Esophagus muscularis mucosa (tissue), 4 donors: ENCODE data around the gene ZNF493. TPM values are rescaled to one million over a fixed set of nuclear protein-coding genes. Genes with fewer than 3 reads are reported as not detected.

Source experiments
- DNase-seq: peaks from one replicate; pipeline ENCODE4 v3.0.0-alpha.2; 2017; ENCODE audit errors: extremely low spot score
- H3K27ac ChIP-seq, 4 donors: fragments of 200-600 bp; sonication (generic); replicated peaks in 1 of 4; 1 replicate in 3 of 4; 2 replicates in 1 of 4; pipeline ENCODE4 v1.5.1; 2016 to 2019; ENCODE audit warnings: mild to moderate bottlenecking in 1 of 4
- H3K27me3 ChIP-seq, 4 donors: fragments of 200-600 bp; sonication (generic); one replicate each; pipeline versions ENCODE4 v1.5.1 to v1.6.0; 2016 to 2019
- H3K36me3 ChIP-seq, 4 donors: fragments of 200-600 bp; sonication (generic); one replicate each; pipeline ENCODE4 v1.5.1; 2016 to 2019
- H3K4me1 ChIP-seq, 4 donors: fragments of 200-600 bp; sonication (generic); one replicate each; pipeline ENCODE4 v1.5.1; 2016 to 2019
- H3K4me3 ChIP-seq, 4 donors: fragments of 200-600 bp; sonication (generic); 1 replicate in 2 of 4; 2 replicates in 2 of 4; pipeline ENCODE4 v1.5.1; 2016 to 2019; ENCODE audit warnings: mild to moderate bottlenecking in 4 of 4, moderate library complexity in 1 of 4
- H3K9me3 ChIP-seq, 4 donors: fragments of 200-600 bp; sonication (generic); 1 replicate in 3 of 4; 2 replicates in 1 of 4; pipeline ENCODE4 v1.5.1; 2016 to 2019
- EP300 ChIP-seq: sonication (generic); formaldehyde crosslinking; IDR thresholded peaks from one replicate; pipeline ENCODE4 v1.6.1; 2017; ENCODE audit warnings: antibody characterized with exemption
- POLR2A ChIP-seq: fragments of 450-650 bp; IDR thresholded peaks from one replicate; pipeline ENCODE4 v1.6.1; 2017; ENCODE audit warnings: antibody characterized with exemption, moderate library complexity, mild to moderate bottlenecking, low read depth
- POLR2AphosphoS5 ChIP-seq, 2 donors: sonication (generic); formaldehyde crosslinking; IDR thresholded peaks; one replicate each; pipeline ENCODE4 v1.6.1; 2017; ENCODE audit warnings: antibody characterized with exemption in 2 of 2
- WGBS: methylation state at CpG from one replicate; pipeline ENCODE4 v1.1.5; 2018; 5-methylcytosine and 5-hydroxymethylcytosine counted together
- intact Hi-C: fragments of 100-400 bp; cut with DNase I; formaldehyde crosslinking; loops from one replicate; pipeline ENCODE4 v1.15.1; 2023
- total RNA-seq, 4 donors: library from RNA; depleted of rRNA; stranded (reverse); fragments of >200 nt; gene quantifications; one replicate each; pipeline versions ENCODE4 v1.1.0 to v1.2.1, GENCODE V29; 2016
- TF ChIP-seq, protein P1 (sequence below), 3 experiments: fragments of 200-600 bp in 2 of 3; fragments of 450-650 bp in 1 of 3; sonication (generic) in 2 of 3; IDR thresholded peaks; one replicate each; pipeline ENCODE4 v1.5.1; 2017 to 2019; ENCODE audit warnings: antibody characterized with exemption in 3 of 3, mild to moderate bottlenecking in 2 of 3, moderate library complexity in 1 of 3

Gene ZNF493
- total RNA-seq, 4 donors from 2014 or later = 12.1 to 29.1 (median 19.1) TPM

- H3K27ac ChIP-seq = no peak overlapping the region
- intact Hi-C loops = no loop called here
- H3K4me1 ChIP-seq = no peaks in the 10 kb centered on the region
- DNase-seq = no peak
- peaks cover 0 to 20% (median 0%) of the 10 kb centered on the region in 4 donors for H3K9me3 ChIP-seq
- TF ChIP-seq, protein P1, sequence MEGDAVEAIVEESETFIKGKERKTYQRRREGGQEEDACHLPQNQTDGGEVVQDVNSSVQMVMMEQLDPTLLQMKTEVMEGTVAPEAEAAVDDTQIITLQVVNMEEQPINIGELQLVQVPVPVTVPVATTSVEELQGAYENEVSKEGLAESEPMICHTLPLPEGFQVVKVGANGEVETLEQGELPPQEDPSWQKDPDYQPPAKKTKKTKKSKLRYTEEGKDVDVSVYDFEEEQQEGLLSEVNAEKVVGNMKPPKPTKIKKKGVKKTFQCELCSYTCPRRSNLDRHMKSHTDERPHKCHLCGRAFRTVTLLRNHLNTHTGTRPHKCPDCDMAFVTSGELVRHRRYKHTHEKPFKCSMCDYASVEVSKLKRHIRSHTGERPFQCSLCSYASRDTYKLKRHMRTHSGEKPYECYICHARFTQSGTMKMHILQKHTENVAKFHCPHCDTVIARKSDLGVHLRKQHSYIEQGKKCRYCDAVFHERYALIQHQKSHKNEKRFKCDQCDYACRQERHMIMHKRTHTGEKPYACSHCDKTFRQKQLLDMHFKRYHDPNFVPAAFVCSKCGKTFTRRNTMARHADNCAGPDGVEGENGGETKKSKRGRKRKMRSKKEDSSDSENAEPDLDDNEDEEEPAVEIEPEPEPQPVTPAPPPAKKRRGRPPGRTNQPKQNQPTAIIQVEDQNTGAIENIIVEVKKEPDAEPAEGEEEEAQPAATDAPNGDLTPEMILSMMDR (IDR thresholded peaks at IDR 0.05) = no peak
- TF ChIP-seq POLR2AphosphoS5 (IDR thresholded peaks at IDR 0.05) = no peak
- TF ChIP-seq EP300 = no peak
- TF ChIP-seq POLR2A = no peak
- H3K36me3 ChIP-seq = no peaks in the 10 kb centered on the region
- 91% methylated on average over 6 of the region's 8 CpGs for WGBS
- H3K4me3 ChIP-seq = no peak overlapping the region
- H3K27me3 ChIP-seq = no peaks in the 10 kb centered on the region
Observed at GRCh38 chr19:21434516-21434915, 37.6 kb downstream of the ZNF493 start.

DNA sequence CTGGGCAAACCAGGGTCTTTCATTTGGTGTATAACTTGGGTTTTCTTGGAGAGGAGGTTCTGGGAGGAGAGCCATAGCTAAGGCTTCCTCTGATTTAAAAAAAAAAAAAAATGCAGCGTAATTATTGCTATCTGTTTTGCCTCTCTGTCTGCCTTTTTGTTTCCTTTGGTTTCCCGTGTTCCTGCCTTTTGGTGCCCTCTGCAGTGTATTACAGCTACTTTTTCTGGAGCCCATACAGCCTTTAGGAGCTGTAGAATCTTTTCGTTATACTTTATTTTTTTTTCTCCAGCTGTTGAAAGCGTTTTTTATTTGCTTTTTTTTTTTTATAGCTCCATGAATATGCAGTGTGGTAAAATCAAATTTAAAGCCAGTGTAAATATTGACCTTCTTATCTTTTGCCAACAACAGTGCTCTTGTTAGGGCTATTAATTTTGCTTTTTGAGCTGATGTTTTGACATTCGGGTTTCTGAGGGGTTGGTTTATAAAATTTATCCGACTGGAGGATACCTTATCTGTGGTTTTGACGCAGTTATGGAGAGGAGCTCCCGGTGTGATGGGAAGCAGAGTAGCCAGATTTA lies 38.1 kb downstream of the ZNF493 start:
- H3K27me3 ChIP-seq = no peaks in the 10 kb centered on the region
- no peaks in the 10 kb centered on the region for H3K4me1 ChIP-seq
- TF ChIP-seq, protein P1 (IDR thresholded peaks at IDR 0.05) = no peak
- TF ChIP-seq POLR2AphosphoS5 (IDR thresholded peaks at IDR 0.05) (no peak), EP300 (no peak), POLR2A (no peak)
- 75% methylated on average over 8 of the region's 8 CpGs for WGBS
- no peak overlapping the region for H3K4me3 ChIP-seq
- no peak for DNase-seq
- H3K9me3 ChIP-seq = peaks cover 0 to 20% (median 0%) of the 10 kb centered on the region in 4 donors
- H3K27ac ChIP-seq = no peak overlapping the region
- intact Hi-C loops = no loop called here
- no peaks in the 10 kb centered on the region for H3K36me3 ChIP-seq

DNA sequence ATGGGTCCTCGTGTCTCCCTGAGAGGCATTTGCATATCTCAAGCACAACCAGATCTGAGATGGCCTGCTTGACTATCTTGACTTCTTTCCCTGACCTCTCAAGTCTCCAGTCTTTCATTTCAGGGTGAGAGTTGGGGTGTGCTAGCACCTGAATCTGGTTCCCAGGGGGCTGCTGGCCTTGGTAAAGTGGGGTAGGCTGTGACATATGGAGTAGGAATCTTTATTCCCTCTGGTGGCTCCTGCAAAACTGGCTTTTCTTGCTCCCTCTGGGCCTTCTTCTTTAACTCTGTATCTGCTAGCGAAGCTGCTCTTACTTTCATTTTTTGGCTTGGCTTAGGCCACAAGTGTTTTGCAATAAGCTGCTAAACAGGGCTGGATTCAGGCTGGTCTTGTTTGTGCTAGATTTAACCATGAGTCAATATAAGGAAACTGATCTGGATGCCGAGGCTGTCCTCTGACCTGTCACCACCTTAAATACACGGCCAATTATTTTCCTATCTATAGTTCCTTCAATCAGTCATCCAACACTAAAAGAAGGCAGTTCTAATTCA lies 42.3 kb downstream of the ZNF493 start:
- DNase-seq = no peak
- no peak overlapping the region for H3K4me3 ChIP-seq
- intact Hi-C loops = no loop called here
- no peaks in the 10 kb centered on the region for H3K36me3 ChIP-seq
- no peaks in the 10 kb centered on the region for H3K4me1 ChIP-seq
- TF ChIP-seq EP300 (no peak), POLR2A (no peak), POLR2AphosphoS5 (IDR thresholded peaks at IDR 0.05) (no peak)
- TF ChIP-seq, protein P1 (IDR thresholded peaks at IDR 0.05) = no peak
- WGBS = 68% methylated on average over 4 of the region's 4 CpGs
- H3K27me3 ChIP-seq = no peaks in the 10 kb centered on the region
- H3K9me3 ChIP-seq = no peaks in the 10 kb centered on the region
- no peak overlapping the region for H3K27ac ChIP-seq

DNA sequence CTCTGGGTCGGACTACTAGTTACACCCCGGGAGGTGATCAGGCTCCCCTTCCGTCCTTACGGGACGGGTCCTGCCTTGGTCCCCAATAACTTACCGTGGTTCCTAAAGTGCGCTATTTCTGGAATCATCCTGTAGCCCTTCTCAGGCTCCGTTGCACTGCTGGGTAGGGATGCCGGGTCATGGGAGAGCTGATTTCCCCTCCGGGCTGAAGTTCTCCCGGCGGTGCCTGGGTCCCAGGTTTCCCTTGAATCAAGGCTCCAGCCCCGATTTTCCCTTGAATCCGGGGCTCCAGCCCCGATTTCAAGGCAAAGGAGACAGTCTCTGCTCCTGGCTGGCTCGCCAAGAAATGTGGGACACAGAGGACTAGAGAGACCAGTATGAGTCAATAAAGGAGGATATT lies 43.4 kb downstream of the ZNF493 start:
- Histone ChIP-seq H3K36me3 (no peaks in the 10 kb centered on the region), H3K27ac (no peak overlapping the region), H3K4me1 (no peaks in the 10 kb centered on the region), H3K9me3 (no peaks in the 10 kb centered on the region), H3K4me3 (no peak overlapping the region), H3K27me3 (no peaks in the 10 kb centered on the region)
- WGBS = 89% methylated on average over 14 of the region's 16 CpGs
- intact Hi-C loops = no loop called here
- no peak for DNase-seq
- TF ChIP-seq, protein P1 (IDR thresholded peaks at IDR 0.05) = no peak
- TF ChIP-seq EP300 = no peak
- no peak for TF ChIP-seq POLR2A
- no peak for TF ChIP-seq POLR2AphosphoS5 (IDR thresholded peaks at IDR 0.05)

GRCh38 chr19:21451187-21451586 lies 54.3 kb downstream of the ZNF493 start:
- no peak for DNase-seq
- intact Hi-C loops = no loop called here
- Histone ChIP-seq H3K27me3 (no peaks in the 10 kb centered on the region), H3K9me3 (peaks cover 0 to 7% (median 0%) of the 10 kb centered on the region in 4 donors), H3K4me3 (no peak overlapping the region), H3K27ac (no peak overlapping the region), H3K4me1 (no peaks in the 10 kb centered on the region), H3K36me3 (no peaks in the 10 kb centered on the region)
- WGBS = 93% methylated on average over 3 of the region's 3 CpGs
- TF ChIP-seq EP300 = no peak
- TF ChIP-seq POLR2A = no peak
- no peak for TF ChIP-seq POLR2AphosphoS5 (IDR thresholded peaks at IDR 0.05)
- TF ChIP-seq, protein P1 (IDR thresholded peaks at IDR 0.05) = no peak
